Measurements from ENCODE around the gene ZNF23.
"Not testable (repeated sequence)": the region's sequence is repeated elsewhere in the genome, so short reads cannot be mapped to it uniquely, and the experiment has no call there.

The ZNF23 gene

DNA sequence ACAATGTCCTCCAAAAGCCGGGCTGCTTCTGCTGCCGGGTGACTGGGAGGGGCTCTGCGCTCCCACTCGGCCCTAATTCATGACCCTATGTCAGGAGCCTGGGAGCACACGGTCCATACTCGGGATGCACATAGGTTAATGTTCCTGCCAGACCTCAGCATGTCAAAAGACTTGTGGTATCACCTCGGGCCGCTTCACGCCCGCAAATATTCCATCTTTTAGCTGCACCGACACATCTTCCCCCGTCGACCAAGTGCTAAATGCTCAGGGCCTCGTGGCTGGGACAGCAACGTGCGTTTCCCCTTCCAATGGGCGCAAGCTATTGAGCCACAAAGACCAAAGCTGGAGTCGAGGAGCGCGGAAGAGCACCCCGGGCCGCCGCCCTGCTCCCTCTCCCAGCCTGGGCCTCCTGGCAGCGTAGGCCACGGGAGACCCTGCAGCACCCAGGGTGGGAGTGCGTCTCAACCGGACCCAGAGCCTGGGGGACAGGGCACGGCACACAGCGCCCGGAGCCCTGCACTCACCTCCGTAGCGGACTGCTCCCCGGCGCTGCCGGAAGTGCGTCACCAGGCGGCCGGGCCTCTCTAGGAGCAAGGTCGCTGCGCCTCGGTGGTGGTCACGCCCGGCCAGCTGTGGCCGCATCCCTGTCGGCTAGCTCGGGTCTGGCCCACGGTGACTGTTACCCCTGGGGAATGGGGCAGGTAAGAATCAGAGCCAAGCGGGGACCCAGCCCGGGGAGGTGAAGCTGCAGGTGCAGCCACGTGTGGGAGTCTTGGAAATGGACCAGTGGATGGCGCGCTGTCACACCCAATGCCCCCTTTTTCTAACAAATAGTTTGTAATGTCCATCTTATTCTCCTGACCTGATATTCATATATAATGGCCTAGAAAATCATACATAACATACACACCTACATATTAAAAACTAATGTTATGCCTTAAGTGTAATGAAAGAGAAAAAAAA is at the start of gene ZNF23:
ZNF23 (minus strand) TSS at position 562 of the 963 bp plus-strand sequence. CDS start 5,451 bp downstream, outside the sequence.
- DNase-seq (ENCODE audit: insufficient read length, low spot score) (peak; percentile 97), FAIRE-seq (peak; percentile 99)

GRCh38 chr16:71507061-71507460 is 45.0 kb upstream of the ZNF23 start:
- FAIRE-seq (no peak), DNase-seq (ENCODE audit: insufficient read length, low spot score) (no peak)

- FAIRE-seq (peak; percentile 26), DNase-seq (ENCODE audit: insufficient read length, low spot score) (no peak)
Measured at GRCh38 chr16:71504901-71505300, 42.9 kb upstream of the ZNF23 start.

- not testable (repeated sequence) for DNase-seq (ENCODE audit: insufficient read length, low spot score); FAIRE-seq
Measured at GRCh38 chr16:71504051-71504450, 42.0 kb upstream of the ZNF23 start.

DNA sequence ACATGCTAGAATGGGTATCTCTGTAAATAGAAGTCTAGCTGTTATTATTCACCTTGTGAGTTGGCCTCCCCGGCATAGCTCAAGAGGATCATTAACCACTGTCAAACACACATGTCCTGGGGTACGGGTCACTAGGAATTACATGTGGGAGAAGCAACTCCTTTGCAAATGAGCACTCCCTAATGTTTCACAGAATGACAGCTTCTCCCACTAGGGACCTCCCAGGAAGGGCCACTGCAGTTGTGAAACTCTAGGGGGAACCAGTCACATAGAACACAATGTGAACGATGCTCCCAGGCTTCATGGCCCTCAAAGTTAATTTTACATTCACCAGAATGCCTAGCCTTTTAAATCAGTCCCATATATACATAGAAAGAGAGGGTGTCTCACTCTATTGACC is 39.5 kb upstream of the ZNF23 start:
- DNase-seq (ENCODE audit: insufficient read length, low spot score) (no peak), FAIRE-seq (no peak)

GRCh38 chr16:71500964-71501363 is 38.9 kb upstream of the ZNF23 start:
- FAIRE-seq = peak; percentile 58
- DNase-seq (ENCODE audit: insufficient read length, low spot score) = no peak

GRCh38 chr16:71499775-71500364 is 37.8 kb upstream of the ZNF23 start:
- DNase-seq (ENCODE audit: insufficient read length, low spot score) = peak; percentile 83
- FAIRE-seq = peak; percentile 62

DNA sequence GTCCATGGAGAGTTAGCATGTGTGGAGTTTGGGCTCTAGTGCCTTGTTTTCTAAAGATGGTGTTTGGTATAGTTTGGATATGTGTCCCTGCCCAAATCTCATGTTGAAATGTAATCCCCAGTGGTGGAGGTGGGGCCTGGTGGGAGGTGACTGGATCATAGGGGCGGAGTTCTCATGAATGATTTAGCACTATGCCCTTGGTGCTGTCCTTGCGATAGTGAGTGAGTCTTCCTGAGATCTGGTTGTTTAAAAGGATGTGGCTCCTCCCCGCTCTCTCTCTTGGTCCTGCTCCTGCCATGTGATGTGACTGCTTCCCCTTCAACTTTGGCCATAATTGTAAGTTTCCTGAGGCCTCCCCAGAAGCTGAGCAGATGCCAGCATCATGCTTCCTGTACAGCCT is 36.0 kb upstream of the ZNF23 start:
- FAIRE-seq (no peak), DNase-seq (ENCODE audit: insufficient read length, low spot score) (no peak)

- FAIRE-seq = peak; percentile 46
Measured at GRCh38 chr16:71493213-71493612, 31.2 kb upstream of the ZNF23 start.

GRCh38 chr16:71492786-71493185 is 30.7 kb upstream of the ZNF23 start:
- FAIRE-seq = no peak

More at GRCh38 chr16:71493213-71493612, 31.2 kb upstream of the ZNF23 start:
- no peak for DNase-seq (ENCODE audit: insufficient read length, low spot score)

GRCh38 chr16:71491054-71491453 is 29.0 kb upstream of the ZNF23 start:
- FAIRE-seq (peak; percentile 51), DNase-seq (ENCODE audit: insufficient read length, low spot score) (no peak)

More at GRCh38 chr16:71492786-71493185, 30.7 kb upstream of the ZNF23 start:
- DNase-seq (ENCODE audit: insufficient read length, low spot score) = no peak

GRCh38 chr16:71490361-71490760 is 28.3 kb upstream of the ZNF23 start:
- FAIRE-seq = no peak
- no peak for DNase-seq (ENCODE audit: insufficient read length, low spot score)

DNA sequence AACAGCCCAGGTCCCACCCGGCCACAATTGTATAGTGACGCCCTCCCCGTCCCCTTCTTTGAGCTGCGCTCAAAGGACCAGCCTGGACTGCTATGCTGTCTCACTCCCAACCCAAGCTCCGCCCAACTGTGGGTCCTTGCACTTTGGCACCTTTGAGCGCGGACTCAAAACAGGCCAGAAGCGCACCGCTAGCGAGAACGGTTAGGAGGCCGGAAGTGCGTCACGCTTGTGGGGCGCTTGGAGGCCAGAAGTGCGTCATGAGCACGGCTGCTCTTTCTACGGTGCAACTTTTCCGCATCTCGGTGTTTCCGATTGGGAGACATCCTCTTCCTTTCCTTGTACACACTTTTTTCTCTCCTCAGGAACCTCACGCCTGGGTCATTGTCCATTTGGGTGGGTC is 27.1 kb upstream of the ZNF23 start, which contains the start of gene ZNF19:
ZNF19 (minus strand) TSS at position 203 of the 400 bp plus-strand sequence. CDS start 7,210 bp downstream, outside the sequence.
- DNase-seq (ENCODE audit: insufficient read length, low spot score) = no peak
- no peak for FAIRE-seq

DNA sequence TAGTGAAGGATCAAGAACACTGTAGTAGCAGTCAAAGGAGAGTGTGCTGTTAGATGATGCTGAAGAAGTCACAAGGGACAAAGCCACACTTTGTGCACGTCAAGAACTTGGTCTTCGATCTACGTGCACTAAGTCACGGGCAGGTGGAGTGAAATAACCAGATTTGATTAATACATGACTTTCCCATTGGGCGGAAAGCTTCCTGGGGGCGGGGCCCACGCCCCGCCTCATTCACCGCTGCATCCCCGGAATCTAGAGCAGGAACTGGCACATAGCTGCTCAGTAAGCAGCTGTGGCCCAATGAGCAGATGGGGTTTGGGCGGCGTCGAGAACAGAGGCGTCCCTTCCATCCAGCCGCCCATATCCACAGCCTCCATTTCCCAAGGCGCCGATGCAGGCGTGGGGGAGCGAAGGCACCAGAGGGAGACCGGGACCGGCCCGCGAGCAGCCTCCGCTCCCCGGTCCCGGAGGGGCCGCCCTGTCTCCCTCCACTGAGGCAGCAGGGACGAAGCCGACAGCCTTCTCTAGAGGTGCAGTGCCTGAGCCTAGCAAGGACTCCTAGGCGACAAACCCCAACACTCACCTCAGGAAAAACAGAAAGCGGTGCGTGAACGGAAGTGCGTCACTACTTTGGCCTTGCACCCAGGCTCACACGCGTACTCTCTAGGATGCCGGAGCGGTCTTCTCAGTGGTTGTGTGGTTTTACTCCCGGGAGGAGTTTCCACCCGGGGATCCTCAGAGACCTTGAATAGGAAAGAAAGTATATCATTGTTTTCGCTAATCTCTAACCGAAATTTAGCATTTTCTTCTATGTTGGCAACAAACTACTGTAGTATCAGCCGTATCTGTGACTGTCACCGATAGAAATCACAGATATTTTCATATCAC is 22.2 kb upstream of the ZNF23 start:
- DNase-seq (ENCODE audit: insufficient read length, low spot score) (peak; percentile 97), FAIRE-seq (peak; percentile 99)

- DNase-seq (ENCODE audit: insufficient read length, low spot score) = no peak
Measured at GRCh38 chr16:71482569-71482968, 20.5 kb upstream of the ZNF23 start.

DNA sequence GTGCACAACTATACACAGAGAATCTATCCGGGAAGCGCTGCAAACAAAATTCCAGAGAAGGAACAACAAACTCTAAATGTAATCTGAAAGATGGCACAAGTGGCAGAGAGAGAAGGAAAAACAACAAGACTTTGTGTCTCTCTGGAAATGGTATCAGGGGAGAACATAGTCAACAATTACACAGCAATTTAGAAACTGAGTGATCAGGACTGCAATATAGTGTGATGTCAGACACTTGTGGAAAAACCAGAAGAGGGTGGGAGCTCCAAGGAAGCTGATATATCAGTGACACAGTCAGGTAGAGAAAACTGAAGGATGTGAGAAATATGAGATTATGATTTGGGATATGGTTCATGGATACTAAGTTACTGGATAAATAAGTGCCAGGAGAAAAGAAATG is 18.9 kb upstream of the ZNF23 start:
- FAIRE-seq (no peak), DNase-seq (ENCODE audit: insufficient read length, low spot score) (no peak)

More at GRCh38 chr16:71482569-71482968, 20.5 kb upstream of the ZNF23 start:
- FAIRE-seq = no peak

GRCh38 chr16:71479420-71479819 is 17.4 kb upstream of the ZNF23 start:
- DNase-seq (ENCODE audit: insufficient read length, low spot score) (peak; percentile 45), FAIRE-seq (peak; percentile 85)

DNA sequence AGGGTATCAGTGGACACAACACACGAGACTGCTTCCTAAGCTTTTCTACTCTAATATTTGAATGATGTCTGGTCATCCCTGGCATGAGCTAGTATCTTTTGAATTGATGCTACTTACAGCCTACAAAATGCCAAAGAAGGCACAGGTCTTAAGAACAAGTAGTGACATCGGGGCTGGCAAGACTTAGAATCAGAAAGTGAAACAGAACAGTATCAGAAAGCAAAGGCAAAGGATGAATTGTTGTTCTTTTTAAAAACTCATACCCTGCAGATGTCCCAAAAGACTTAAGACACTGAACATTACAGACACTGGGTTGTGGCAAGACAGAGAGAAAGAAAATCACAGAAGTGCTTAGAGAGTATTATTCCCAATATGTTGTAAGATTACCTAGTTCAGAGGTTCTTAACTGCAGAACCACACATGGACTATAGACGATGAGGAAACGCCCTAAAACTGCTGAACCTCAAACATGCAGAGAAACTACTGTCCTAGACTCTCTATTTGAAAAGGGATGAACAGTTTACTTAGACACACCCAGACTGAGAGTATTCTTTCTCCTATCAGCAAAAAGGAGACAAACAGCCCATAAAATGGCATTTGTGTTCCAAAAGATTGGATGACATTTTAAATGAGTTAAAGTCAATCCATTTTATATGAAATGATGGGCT is 14.5 kb upstream of the ZNF23 start:
- DNase-seq (ENCODE audit: insufficient read length, low spot score) = no peak
- FAIRE-seq = peak; percentile 81

GRCh38 chr16:71474864-71475263 is 12.8 kb upstream of the ZNF23 start:
- peak; percentile 97 for FAIRE-seq
- DNase-seq (ENCODE audit: insufficient read length, low spot score) = peak; percentile 78

DNA sequence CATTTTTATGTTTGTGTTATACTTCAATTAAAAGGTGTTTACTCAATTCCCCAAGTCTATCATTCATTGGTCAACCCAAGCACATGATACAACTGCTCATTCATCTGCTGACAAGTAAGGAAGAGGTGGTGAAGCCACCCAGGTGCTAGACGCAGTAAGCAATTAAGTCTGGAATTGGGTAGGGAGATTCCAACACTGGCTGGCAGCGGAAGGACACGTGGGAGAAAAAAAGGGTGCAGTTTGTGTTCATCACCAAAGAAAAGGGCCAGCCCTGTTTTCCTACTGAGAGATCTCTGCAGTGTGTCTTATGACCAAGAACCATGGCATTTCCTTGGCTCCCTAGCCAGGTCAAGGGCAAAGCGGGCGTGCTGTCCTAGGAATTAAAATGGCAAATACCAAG is 11.8 kb upstream of the ZNF23 start:
- FAIRE-seq = peak; percentile 92
- no peak for DNase-seq (ENCODE audit: insufficient read length, low spot score)

Measured in HTR-8/SVneo (cell line).